HepG2 (cell line): ENCODE data around the gene ATG2A. TPM values are rescaled to one million over a fixed set of nuclear protein-coding genes. Genes with fewer than 3 reads are reported as not detected.
A peak's percentile ranks its signal among the peaks of the same experiment; 100 is the strongest.

Experiments
- ATAC-seq: fragments of 200-7000 bp; cut with Tn5 transposase; 3 replicates; pipeline ENCODE4 v1.9.1; 2020; ENCODE audit warnings: mild to moderate bottlenecking, moderate library complexity
- BruUV-seq: library from RNA; stranded (reverse); fragments of 400-500 nt; replicated peaks from 2 replicates; lab custom pipeline; 2021; lab: Mats Ljungman, UMichigan
- CTCF ChIA-PET: fragments of 300-600 bp; formaldehyde crosslinking; extraction: SDS; loops from one replicate; lab custom pipeline; 2021; ENCODE audit warnings: low total read pairs, inconsistent platforms, low intra/inter-chr PET ratio; lab: Yijun Ruan, JAX
- POLR2A ChIA-PET: fragments of 350-600 bp; sonication (Branson Sonifier 250); formaldehyde crosslinking; loops from one replicate; lab custom pipeline; 2020; ENCODE audit warnings: antibody characterized with exemption, inconsistent platforms; lab: Yijun Ruan, JAX
- DNase-seq: peaks from one replicate; pipeline ENCODE4 v3.0.0-alpha.2; 2015; ENCODE audit warnings: low spot score
- FAIRE-seq: peaks from 3 replicates; lab custom pipeline; 2011; peaks lifted over from hg19 to GRCh38; lab: Jason Lieb, UNC
- H2AFZ ChIP-seq: one replicate; pipeline ENCODE4 v1.6.1; 2011; ENCODE audit warnings: low read length, inconsistent platforms
- H3K27ac ChIP-seq: fragments of 300-600 bp; 3 replicates; pipeline ENCODE4 v1.8.0; 2011; ENCODE audit warnings: mixed run types, mild to moderate bottlenecking, mixed read lengths, low read length, inconsistent platforms; ENCODE audit not compliant: insufficient read depth; ENCODE audit errors: extremely low read length
- H3K27me3 ChIP-seq, 2 experiments: fragments of 200-600 bp in 1 of 2; 2 replicates in 1 of 2; 3 replicates in 1 of 2; pipeline versions ENCODE4 v1.6.0 to v1.8.0; 2011; ENCODE audit warnings: low read length in 2 of 2, mild to moderate bottlenecking in 2 of 2, moderate library complexity in 2 of 2, inconsistent platforms in 1 of 2; ENCODE audit not compliant: insufficient read depth in 2 of 2, control insufficient read depth in 1 of 2
- H3K36me3 ChIP-seq, 2 experiments: fragments of 200-600 bp in 1 of 2; replicated peaks in 1 of 2; 2 replicates in 1 of 2; 3 replicates in 1 of 2; pipeline versions ENCODE4 v1.5.1 to v1.8.0; 2011; ENCODE audit warnings: low read length in 2 of 2, inconsistent platforms in 1 of 2; ENCODE audit not compliant: insufficient read depth in 2 of 2, control insufficient read depth in 1 of 2
- H3K4me1 ChIP-seq: 2 replicates; pipeline ENCODE4 v1.5.1; 2012; ENCODE audit warnings: low read length, inconsistent platforms; ENCODE audit not compliant: insufficient read depth
- H3K4me2 ChIP-seq: 2 replicates; pipeline ENCODE4 v1.6.0; 2011; ENCODE audit warnings: low read depth, low read length, inconsistent platforms
- H3K4me3 ChIP-seq, 3 experiments: fragments of 200-600 bp in 1 of 3; sonication (generic), shearing (Covaris generic) in 1 of 3; replicated peaks in 1 of 3; 2 replicates each; pipeline ENCODE4 v1.5.1; 2011 to 2016; ENCODE audit warnings: low read length in 3 of 3, inconsistent platforms in 2 of 3, low read depth in 2 of 3, mild to moderate bottlenecking in 2 of 3, control low read depth in 1 of 3, mixed read lengths in 1 of 3; ENCODE audit not compliant: insufficient read depth in 1 of 3
- H3K79me2 ChIP-seq: one replicate; pipeline ENCODE4 v1.6.1; 2011; ENCODE audit warnings: low read length, inconsistent platforms; ENCODE audit not compliant: insufficient read depth
- H3K9ac ChIP-seq: 2 replicates; pipeline ENCODE4 v1.6.0; 2011; ENCODE audit warnings: mild to moderate bottlenecking, low read depth, low read length, inconsistent platforms; ENCODE audit not compliant: insufficient read depth
- H3K9me3 ChIP-seq: 2 replicates; pipeline ENCODE4 v1.5.1; 2012; ENCODE audit warnings: mild to moderate bottlenecking, low read length
- H4K20me1 ChIP-seq: 2 replicates; pipeline ENCODE4 v1.6.0; 2011; ENCODE audit warnings: inconsistent platforms, mild to moderate bottlenecking, low read length, moderate library complexity; ENCODE audit not compliant: insufficient read depth
- AGO2 ChIP-seq: fragments of 200-400 bp; formaldehyde crosslinking; optimal IDR thresholded peaks from 2 replicates; pipeline ENCODE3; 2017; ENCODE audit warnings: mild to moderate bottlenecking, low read depth, low read length, moderate library complexity
- ARNT2 ChIP-seq: sonication (generic); formaldehyde crosslinking; IDR thresholded peaks from 2 replicates; pipeline ENCODE4 v1.8.0; 2022; ENCODE audit warnings: mild to moderate bottlenecking, low read depth, missing genetic modification reagents, moderate library complexity
- EP300 ChIP-seq, 3 experiments: sonication (generic) in 1 of 3; formaldehyde crosslinking in 1 of 3; IDR thresholded peaks; 2 replicates each; pipeline versions ENCODE4 v1.5.1 to v1.6.1; 2011 to 2020; ENCODE audit warnings: low read depth in 2 of 3, low read length in 2 of 3, borderline replicate concordance in 1 of 3, improper control_type of control experiment in 1 of 3, mild to moderate bottlenecking in 1 of 3, missing genetic modification reagents in 1 of 3, moderate library complexity in 1 of 3
- HNRNPL ChIP-seq: fragments of 200-400 bp; formaldehyde crosslinking; IDR thresholded peaks from 2 replicates; pipeline ENCODE4 v1.6.1; 2017; ENCODE audit warnings: mild to moderate bottlenecking, low read depth, low read length
- KDM5B ChIP-seq: sonication (generic); formaldehyde crosslinking; IDR thresholded peaks from 2 replicates; pipeline ENCODE4 v1.4.0; 2020; ENCODE audit warnings: missing genetic modification reagents, mild to moderate bottlenecking, borderline replicate concordance
- NR2F1 ChIP-seq, 2 experiments: fragments of 450-650 bp in 1 of 2; formaldehyde crosslinking in 1 of 2; IDR thresholded peaks; 2 replicates each; pipeline versions ENCODE4 v1.5.0 to v1.6.1; 2016 to 2020; ENCODE audit warnings: mild to moderate bottlenecking in 1 of 2, missing compliant biosample characterization in 1 of 2, missing genetic modification reagents in 1 of 2, moderate library complexity in 1 of 2
- NR2F6 ChIP-seq, 2 experiments: IDR thresholded peaks; 2 replicates each; pipeline ENCODE4 v1.6.1; 2016; ENCODE audit warnings: antibody characterized with exemption in 1 of 2, mild to moderate bottlenecking in 1 of 2
- SOX13 ChIP-seq, 3 experiments: fragments of 450-650 bp in 1 of 3; sonication (generic) in 1 of 3; formaldehyde crosslinking in 1 of 3; IDR thresholded peaks in 2 of 3; conservative IDR thresholded peaks in 1 of 3; 2 replicates each; pipeline versions ENCODE4 v1.5.0 to v1.6.1; 2016 to 2020; ENCODE audit warnings: antibody characterized with exemption in 1 of 3, mild to moderate bottlenecking in 1 of 3, missing compliant biosample characterization in 1 of 3, missing genetic modification reagents in 1 of 3, moderate library complexity in 1 of 3
- ZNF205 ChIP-seq: IDR thresholded peaks from 2 replicates; pipeline ENCODE4 v1.6.1; 2018; ENCODE audit warnings: missing biosample characterization, missing genetic modification reagents
- ZNF251 ChIP-seq: sonication (generic); formaldehyde crosslinking; IDR thresholded peaks from 2 replicates; pipeline ENCODE4 v1.9.0; 2021; ENCODE audit warnings: mild to moderate bottlenecking, missing genetic modification reagents
- ZNF570 ChIP-seq: sonication (generic); formaldehyde crosslinking; IDR thresholded peaks from 2 replicates; pipeline ENCODE4 v1.4.0; 2020; ENCODE audit warnings: mild to moderate bottlenecking, missing genetic modification reagents, borderline replicate concordance
- ZNF773 ChIP-seq: sonication (generic); formaldehyde crosslinking; IDR thresholded peaks from 2 replicates; pipeline ENCODE4 v1.4.0; 2020; ENCODE audit warnings: missing genetic modification reagents, borderline replicate concordance
- WGBS: methylation state at CpG from one replicate; pipeline ENCODE4 v1.1.6; 2017; ENCODE audit warnings: low lambda C conversion rate; 5-methylcytosine and 5-hydroxymethylcytosine counted together
- in situ Hi-C: cut with HindIII; loops from 2 replicates; pipeline ENCODE4 v1.10.0; 2017; ENCODE audit warnings: low pct_unique_long_range_greater_than_20kb; ENCODE audit not compliant: extremely low pct_ligation_motif_present
- intact Hi-C: fragments of 100-400 bp; cut with micrococcal nuclease; formaldehyde crosslinking; loops from one replicate; pipeline ENCODE4 v1.10.0; 2022; ENCODE audit not compliant: unreplicated experiment
- polyA plus RNA-seq, 8 experiments: library from polyadenylated mRNA; depleted of rRNA in 3 of 8; stranded (reverse) in 7 of 8; unstranded in 1 of 8; fragments of >200 nt; fragmentation: Illumina TruSeq in 4 of 8; extraction: Trizol in 4 of 8; gene quantifications; 2 replicates each; pipeline versions ENCODE4 v1.2.1 to v1.2.3, GENCODE V29; 2011 to 2016; ENCODE audit warnings: low read depth in 4 of 8, missing spikeins in 1 of 8, mixed read lengths in 1 of 8; ENCODE audit not compliant: insufficient read depth in 1 of 8
- total RNA-seq, 5 experiments: library from RNA; depleted of rRNA; stranded (reverse); fragments of >200 nt; fragmentation: Illumina TruSeq; extraction: Trizol; gene quantifications; 2 replicates each; pipeline ENCODE4 v1.2.3, GENCODE V29; 2016; ENCODE audit warnings: low read depth in 1 of 5
- TF ChIP-seq, protein P1 (sequence below): sonication (generic); formaldehyde crosslinking; IDR thresholded peaks from 2 replicates; pipeline ENCODE4 v1.4.0; 2020; ENCODE audit warnings: mild to moderate bottlenecking, missing genetic modification reagents

The ATG2A gene
- total and polyA plus RNA-seq, 2 of the 13 experiments (the other 11 are each of a cell fraction or from before 2014, with no cell fraction given): 6.7 to 8.0 TPM

DNA sequence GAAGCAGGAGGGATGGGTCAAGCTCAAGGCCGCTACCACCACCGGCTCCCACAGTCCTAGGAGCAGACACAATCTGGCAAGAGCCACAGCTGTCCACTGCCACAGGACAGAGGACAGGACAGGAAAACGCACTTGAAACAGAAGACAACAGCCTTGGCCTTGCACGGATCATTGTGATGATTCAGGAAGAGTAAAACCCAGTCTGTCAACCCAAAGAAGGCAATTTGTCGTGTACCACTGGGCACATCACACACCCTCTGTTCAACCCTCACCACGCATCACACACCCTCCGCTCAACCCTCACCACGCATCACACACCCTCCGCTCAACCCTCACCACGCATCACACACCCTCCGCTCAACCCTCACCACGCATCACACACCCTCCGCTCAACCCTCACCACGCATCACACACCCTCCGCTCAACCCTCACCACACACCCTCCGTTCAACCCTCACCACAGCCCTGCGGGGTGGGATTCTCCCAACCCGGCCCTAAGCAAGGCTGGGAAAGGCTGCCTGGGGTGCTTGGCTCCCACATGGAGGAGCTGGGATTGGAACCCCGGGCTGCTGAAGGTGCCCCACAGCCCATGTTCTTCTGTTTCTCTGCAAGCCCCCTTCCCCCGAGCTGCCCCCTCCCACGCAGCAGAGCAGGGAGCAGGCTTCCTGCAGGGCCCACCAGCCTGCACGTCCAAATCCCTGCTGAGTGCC is 61.3 kb downstream of the ATG2A start:
- H3K4me3 ChIP-seq: no peak overlapping the region
- H3K27ac ChIP-seq: peak overlapping the region; percentile 40
- ChIA-PET POLR2A (interaction anchor here (0.8 to 3.0 kb wide), 13 partner anchors 9 to 79 kb away, joined by 3 to 23 read pairs (median 7); partner anchors contain the start of genes EHD1, GPHA2 and SF1), CTCF (no interaction called here)
- no peak for FAIRE-seq
- in situ Hi-C loops (no loop called here), intact Hi-C loops (no loop called here)
- TF ChIP-seq AGO2 (peak; percentile 21), ZNF251 (CRISPR knock-in tag) (no peak)
- H3K36me3 ChIP-seq: peaks cover 13 to 30% of the 10 kb centered on the region in 2 experiments; a peak in 4 of 5 replicates
- H3K4me1 ChIP-seq: peaks cover 35% of the 10 kb centered on the region
- H3K27me3 ChIP-seq: no peaks in the 10 kb centered on the region
- no TSS peak for BruUV-seq
- WGBS: 86% methylated on average over 16 of the region's 22 CpGs
- no peak for DNase-seq
- H3K9ac ChIP-seq: 0 out of 2 replicates have a peak overlapping the region, but pooled peaks have one; percentile 7
- no peaks in the 10 kb centered on the region for H3K9me3 ChIP-seq
- no peak overlapping the region for H3K4me2 ChIP-seq
- no peaks in the 10 kb centered on the region for H4K20me1 ChIP-seq
- no peak overlapping the region for H2AFZ ChIP-seq
- ATAC-seq: no peak
- H3K79me2 ChIP-seq: no peaks in the 10 kb centered on the region

DNA sequence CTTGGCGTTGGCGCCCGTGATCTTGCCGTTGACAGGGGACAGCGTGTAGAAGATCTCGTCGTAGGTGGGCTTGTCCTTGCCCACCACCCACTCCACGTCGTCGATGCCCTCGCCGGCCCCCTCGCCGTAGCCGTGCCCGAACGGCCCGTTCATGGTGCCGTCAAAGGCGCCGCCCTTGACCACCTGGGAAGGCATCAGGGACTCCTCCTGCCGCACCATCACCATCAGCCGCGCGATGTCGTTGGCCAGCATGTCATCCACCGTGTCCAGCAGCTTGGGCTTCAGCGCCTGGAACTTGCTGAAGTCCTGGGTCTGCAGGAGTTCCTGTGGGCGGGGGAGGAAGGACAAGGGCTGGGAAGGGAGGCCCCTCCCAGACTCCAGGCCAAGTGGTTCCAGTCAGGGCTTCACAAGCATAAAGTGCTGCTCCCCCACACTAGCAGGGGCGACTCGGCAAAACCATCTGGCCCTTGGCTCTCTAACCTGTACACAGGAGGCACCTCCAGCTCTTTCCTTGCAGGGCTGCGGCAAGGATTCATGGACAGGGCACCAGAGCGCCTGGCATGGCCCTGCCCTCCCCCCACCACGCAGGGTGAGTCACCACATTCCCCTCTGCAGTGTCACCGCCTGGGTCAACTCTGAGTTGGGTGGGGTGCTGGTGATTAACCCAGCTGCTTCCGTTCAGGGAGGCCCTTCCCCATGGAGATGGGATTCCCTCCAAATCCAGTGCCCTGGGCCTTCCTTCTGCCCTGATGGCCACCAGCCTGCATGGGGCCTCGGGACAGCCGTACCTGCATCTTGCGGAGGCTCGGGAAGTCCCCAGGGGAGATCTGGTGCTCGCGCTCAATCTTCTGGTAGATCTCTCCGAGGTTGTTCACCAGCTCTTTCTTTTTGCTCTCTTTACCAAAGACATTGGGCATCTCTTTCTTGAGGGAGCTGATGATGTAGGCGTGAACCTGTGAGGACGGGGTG is 62.2 kb downstream of the ATG2A start:
- Histone ChIP-seq H3K79me2 (no peaks in the 10 kb centered on the region), H3K36me3 (peaks cover 12 to 27% of the 10 kb centered on the region in 2 experiments; a peak in 4 of 5 replicates), H3K27me3 (no peaks in the 10 kb centered on the region), H4K20me1 (no peaks in the 10 kb centered on the region), H2AFZ (no peak overlapping the region), H3K9ac (0 out of 2 replicates have a peak overlapping the region, but pooled peaks have one; percentile 7), H3K4me3 (no peak overlapping the region), H3K4me2 (no peak overlapping the region), H3K9me3 (no peaks in the 10 kb centered on the region), H3K27ac (peak overlapping the region; percentile 43), H3K4me1 (peaks cover 38% of the 10 kb centered on the region)
- FAIRE-seq (no peak), ATAC-seq (peak; percentile 65), DNase-seq (peak; percentile 80)
- intact Hi-C loops (no loop called here), in situ Hi-C loops (no loop called here)
- ChIA-PET CTCF (no interaction called here), POLR2A (interaction anchor here (0.8 to 3.0 kb wide), 16 partner anchors 10 to 267 kb away, joined by 3 to 23 read pairs (median 6); partner anchors contain the start of genes EHD1, FAU, GPHA2 and MRPL49)
- TSS peak; percentile 39 for BruUV-seq
- 92% methylated on average over 38 of the region's 45 CpGs for whole genome bisulfite sequencing
- no peak for TF ChIP-seq ZNF570 (CRISPR knock-in tag)
- no peak for TF ChIP-seq ZNF773
- TF ChIP-seq EP300 (IDR thresholded peaks at IDR 0.05; ENCODE audit: low read depth in 2 of 2, low read length in 2 of 2): peak in 1 of 2 experiments; percentile 62; a peak in 2 of 4 replicates
- peak; percentile 87 for TF ChIP-seq EP300 (CRISPR knock-in tag; IDR thresholded peaks at IDR 0.05; ENCODE audit: borderline replicate concordance)
- no peak for TF ChIP-seq ZNF205 (CRISPR knock-in tag)
- no peak for TF ChIP-seq ARNT2 (CRISPR knock-in tag)
- no peak for TF ChIP-seq SOX13 (IDR thresholded peaks at IDR 0.05)
- TF ChIP-seq SOX13 (CRISPR knock-in tag; conservative IDR thresholded peaks at IDR 0.05 in 1 of 2, IDR thresholded peaks at IDR 0.05 in 1 of 2): peak in 1 of 2 experiments; percentile 24; a peak in 1 of 4 replicates
- peak; percentile 50 to 60; a peak in 2 of 4 replicates for TF ChIP-seq NR2F1 (CRISPR knock-in tag; IDR thresholded peaks at IDR 0.05)
- TF ChIP-seq NR2F6 (IDR thresholded peaks at IDR 0.05): 0 out of 2 replicates have a peak, but pooled peaks have one; percentile 19
- TF ChIP-seq NR2F6 (CRISPR knock-in tag; IDR thresholded peaks at IDR 0.05): peak; percentile 74; the same call in 1 of the 2 replicates
- TF ChIP-seq KDM5B: no peak
- TF ChIP-seq HNRNPL: peak; percentile 99
- TF ChIP-seq, protein P1, sequence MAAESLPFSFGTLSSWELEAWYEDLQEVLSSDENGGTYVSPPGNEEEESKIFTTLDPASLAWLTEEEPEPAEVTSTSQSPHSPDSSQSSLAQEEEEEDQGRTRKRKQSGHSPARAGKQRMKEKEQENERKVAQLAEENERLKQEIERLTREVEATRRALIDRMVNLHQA: no peak
